GM12892 (cell line): ENCODE data around the gene SUPT3H.

Experiments
- DNase-seq: peaks from one replicate; pipeline ENCODE4 v3.0.0; 2011; ENCODE audit not compliant: insufficient read length
- FAIRE-seq: peaks from 2 replicates; lab custom pipeline; 2011; peaks lifted over from hg19 to GRCh38; lab: Jason Lieb, UNC
- POLR2A ChIP-seq: IDR thresholded peaks from 2 replicates; pipeline ENCODE4 v1.6.1; 2011; ENCODE audit warnings: low read depth, low read length, control low read depth
- POLR2AphosphoS5 ChIP-seq: IDR thresholded peaks from 2 replicates; pipeline ENCODE4 v1.6.1; 2011; ENCODE audit warnings: low read depth, low read length, control low read depth
- TAF1 ChIP-seq: IDR thresholded peaks from 2 replicates; pipeline ENCODE4 v1.6.1; 2011; ENCODE audit warnings: low read depth, mild to moderate bottlenecking, control low read depth, low read length, borderline replicate concordance

SUPT3H gene

GRCh38 chr6:44954281-44954680 is 423.5 kb downstream of the SUPT3H start:
- no peak for DNase-seq
- no peak for TF ChIP-seq POLR2AphosphoS5
- no peak for TF ChIP-seq POLR2A
- no peak for TF ChIP-seq TAF1
- no peak for FAIRE-seq

- TF ChIP-seq POLR2A (no peak), POLR2AphosphoS5 (no peak), TAF1 (no peak)
- no peak for FAIRE-seq
- DNase-seq = no peak
These were observed 426.4 kb downstream of the SUPT3H start for GRCh38 chr6:44951253-44951747.

DNA sequence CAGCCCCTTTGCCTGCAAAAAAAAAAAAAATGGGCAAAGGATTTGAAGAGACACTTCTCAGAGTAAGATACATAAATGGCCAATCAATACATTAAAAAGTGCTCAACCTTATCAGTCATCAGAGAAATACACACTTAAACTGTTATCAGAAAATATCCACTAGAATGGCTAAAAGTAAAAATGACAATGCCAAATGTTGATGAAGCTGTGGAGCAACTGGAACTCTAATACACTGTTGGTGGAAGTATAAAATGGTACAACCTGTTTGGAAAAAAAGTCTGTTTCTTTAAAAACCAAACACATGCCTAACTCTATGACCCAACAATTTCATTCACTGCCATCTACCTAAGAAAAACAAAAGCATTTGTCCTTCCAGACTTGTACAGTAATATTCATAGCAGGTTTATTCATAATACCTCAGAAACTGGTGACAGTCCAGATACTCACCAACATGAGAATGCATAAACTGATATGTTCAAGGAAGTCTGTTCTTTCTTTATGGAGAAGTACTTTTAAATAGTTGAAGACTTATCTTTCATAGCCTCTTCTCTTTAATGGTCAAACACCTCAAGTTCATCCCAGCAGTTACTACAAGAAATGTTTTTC is 428.0 kb downstream of the SUPT3H start:
- TF ChIP-seq TAF1 = no peak
- DNase-seq (no peak), FAIRE-seq (no peak)

- DNase-seq (no peak), FAIRE-seq (no peak)
- TF ChIP-seq TAF1 (no peak), POLR2AphosphoS5 (no peak), POLR2A (no peak)
These were observed 434.2 kb downstream of the SUPT3H start for GRCh38 chr6:44943541-44943940.

- DNase-seq (no peak), FAIRE-seq (no peak)
- TF ChIP-seq POLR2A (no peak), TAF1 (no peak), POLR2AphosphoS5 (no peak)
These were observed 434.9 kb downstream of the SUPT3H start for GRCh38 chr6:44942798-44943197.

DNA sequence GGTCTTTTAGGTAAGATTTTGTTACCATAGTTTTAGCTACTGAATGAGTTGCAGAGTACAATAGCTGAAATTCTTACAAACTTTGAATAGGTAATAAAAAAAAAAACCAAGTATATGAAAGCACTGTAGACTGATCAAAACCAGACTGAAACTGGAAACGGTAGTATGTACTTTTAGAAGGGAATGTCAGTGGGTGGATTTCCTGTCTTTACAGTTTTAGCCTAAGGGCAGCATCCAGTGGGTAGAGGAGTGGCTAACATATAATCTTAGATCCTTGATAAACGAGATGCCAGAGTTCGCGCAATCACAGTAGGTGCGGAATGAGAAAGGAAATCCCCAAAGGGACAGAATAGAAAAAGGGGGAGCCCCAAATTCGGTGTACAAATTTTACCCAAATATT is 435.5 kb downstream of the SUPT3H start:
- no peak for DNase-seq
- no peak for FAIRE-seq
- TF ChIP-seq POLR2A = no peak
- TF ChIP-seq TAF1 = no peak
- TF ChIP-seq POLR2AphosphoS5 = no peak

DNA sequence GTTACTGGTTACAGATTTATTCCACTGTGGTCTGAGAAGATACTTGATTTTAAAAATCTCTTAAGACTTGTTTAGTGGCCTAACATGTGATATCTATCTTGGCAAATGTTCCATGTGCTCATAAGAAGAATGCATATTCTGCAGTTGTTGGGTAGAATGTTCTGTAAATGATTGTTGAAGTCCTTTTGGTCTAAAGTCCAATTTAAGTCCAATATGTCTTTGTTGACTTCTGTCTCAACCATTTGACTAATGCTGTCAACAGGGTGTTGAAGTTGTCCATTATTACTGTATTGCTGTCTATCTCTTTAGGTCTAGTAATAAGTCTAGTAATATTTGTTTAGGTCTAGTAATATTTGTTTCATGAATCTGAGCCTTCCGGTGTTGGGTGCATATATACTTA is 437.4 kb downstream of the SUPT3H start:
- DNase-seq (no peak), FAIRE-seq (no peak)
- TF ChIP-seq TAF1 (no peak), POLR2AphosphoS5 (no peak), POLR2A (no peak)

DNA sequence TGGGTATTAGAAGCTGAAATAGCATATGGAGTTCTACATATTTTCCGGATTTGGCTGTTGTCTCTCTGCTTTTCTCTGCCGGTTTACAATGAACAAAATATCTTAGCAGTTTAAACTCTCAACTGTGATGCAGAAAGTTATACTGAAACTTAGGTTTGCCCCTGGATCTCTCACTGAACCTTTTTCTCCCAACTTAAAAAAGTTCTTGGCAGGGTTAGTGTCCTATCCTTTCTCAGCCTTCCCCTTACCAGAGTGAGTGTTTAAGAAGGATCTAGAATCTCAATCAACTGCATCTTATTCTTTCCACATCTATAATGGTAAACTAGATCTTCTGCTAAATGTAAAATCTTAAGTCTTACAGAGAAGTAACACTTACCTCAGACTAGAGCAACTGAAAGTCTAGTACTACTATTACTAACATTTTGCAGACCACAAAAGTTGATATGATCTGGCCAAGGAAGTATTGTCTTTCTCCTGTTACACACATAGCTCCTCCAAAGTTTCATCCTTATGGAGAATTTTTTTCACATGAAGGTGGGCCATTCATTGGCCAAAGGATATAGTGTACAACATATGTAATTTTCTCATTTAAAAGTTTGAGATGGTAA is 441.9 kb downstream of the SUPT3H start:
- DNase-seq (no peak), FAIRE-seq (no peak)
- no peak for TF ChIP-seq POLR2AphosphoS5
- no peak for TF ChIP-seq TAF1
- no peak for TF ChIP-seq POLR2A

DNA sequence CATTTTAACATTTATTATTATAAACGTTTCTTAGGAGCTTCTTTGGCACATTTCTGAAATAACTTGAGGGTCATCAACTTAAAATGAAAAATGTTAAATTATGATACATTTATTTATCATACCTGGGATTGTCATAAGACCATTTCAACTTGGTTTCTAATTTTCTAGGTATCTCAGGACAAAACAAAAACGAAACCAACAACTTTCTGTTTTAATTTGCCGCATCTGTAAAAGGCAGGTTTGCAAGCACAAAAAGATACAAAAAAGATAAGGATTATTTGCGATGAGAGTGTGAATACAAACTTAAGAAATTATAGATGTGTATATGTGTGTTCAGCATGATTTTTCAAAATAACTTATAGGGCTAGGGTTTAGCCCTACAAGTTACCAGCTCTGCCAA is 444.6 kb downstream of the SUPT3H start:
- TF ChIP-seq POLR2A (no peak), POLR2AphosphoS5 (no peak), TAF1 (no peak)
- DNase-seq (no peak), FAIRE-seq (no peak)

- TF ChIP-seq TAF1 (no peak), POLR2A (no peak), POLR2AphosphoS5 (no peak)
- DNase-seq (no peak), FAIRE-seq (no peak)
These were observed 445.1 kb downstream of the SUPT3H start for GRCh38 chr6:44932651-44933091.

GRCh38 chr6:44931385-44931784 is 446.3 kb downstream of the SUPT3H start:
- DNase-seq = no peak
- FAIRE-seq = no peak
- TF ChIP-seq TAF1 (no peak), POLR2A (no peak), POLR2AphosphoS5 (no peak)

DNA sequence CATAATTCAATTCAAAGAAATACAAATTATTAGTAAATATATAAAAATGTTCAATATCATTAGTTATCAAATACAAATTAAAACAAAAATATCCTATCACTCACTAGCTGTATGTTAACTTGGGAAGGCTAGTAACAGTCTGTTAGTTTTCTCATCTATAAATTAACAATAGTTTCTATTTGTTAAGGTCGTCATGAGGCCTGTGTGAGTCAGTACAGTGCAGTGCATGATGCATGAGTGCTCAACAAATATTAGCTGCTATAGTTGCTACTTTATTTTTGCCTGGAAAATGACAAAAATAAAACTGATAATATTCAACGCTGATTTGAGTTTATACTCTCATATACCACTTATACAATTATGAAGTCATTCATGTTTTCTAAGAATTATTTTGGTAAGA is 451.2 kb downstream of the SUPT3H start:
- TF ChIP-seq POLR2A = no peak
- DNase-seq = no peak
- no peak for FAIRE-seq
